GM23338 (cell line): ENCODE measurements around the gene KCNIP3. TPM values are rescaled to one million over a fixed set of nuclear protein-coding genes. Genes with fewer than 3 reads are reported as not detected.

ENCODE experiments used
- ATAC-seq: fragments of 200-7000 bp; cut with Tn5 transposase; 3 replicates; pipeline ENCODE4 v1.9.1; 2020
- DNase-seq: peaks from one replicate; pipeline ENCODE4 v3.0.0-alpha.2; 2015; ENCODE audit warnings: low spot score
- H2AFZ ChIP-seq: fragments of 200-600 bp; sonication (generic); 2 replicates; pipeline ENCODE4 v1.8.0; 2016; ENCODE audit warnings: antibody characterized with exemption, mild to moderate bottlenecking, moderate library complexity
- H3F3A ChIP-seq: fragments of 200-600 bp; sonication (generic); replicated peaks from 2 replicates; pipeline ENCODE4 v1.8.0; 2017; ENCODE audit warnings: antibody characterized with exemption, mixed run types, low read depth
- H3K27ac ChIP-seq: fragments of 200-600 bp; sonication (generic); 2 replicates; pipeline ENCODE4 v1.6.1; 2016; ENCODE audit warnings: low read depth
- H3K27me3 ChIP-seq: fragments of 200-600 bp; sonication (generic); 2 replicates; pipeline ENCODE4 v1.8.0; 2016; ENCODE audit warnings: mild to moderate bottlenecking, mixed run types, moderate library complexity; ENCODE audit not compliant: insufficient read depth
- H3K36me3 ChIP-seq: fragments of 200-600 bp; sonication (generic); 2 replicates; pipeline ENCODE4 v1.8.0; 2016; ENCODE audit warnings: mild to moderate bottlenecking; ENCODE audit not compliant: insufficient read depth
- H3K4me1 ChIP-seq: fragments of 200-600 bp; sonication (generic); 2 replicates; pipeline ENCODE4 v1.8.0; 2016; ENCODE audit warnings: mild to moderate bottlenecking, moderate library complexity; ENCODE audit not compliant: insufficient read depth
- H3K4me2 ChIP-seq: fragments of 200-600 bp; sonication (generic); 2 replicates; pipeline ENCODE4 v1.7.1; 2017; ENCODE audit warnings: mixed run types
- H3K4me3 ChIP-seq: fragments of 200-600 bp; sonication (generic); 2 replicates; pipeline ENCODE4 v1.6.1; 2016; ENCODE audit warnings: mixed run types
- H3K79me2 ChIP-seq: fragments of 200-600 bp; sonication (generic); replicated peaks from 2 replicates; pipeline ENCODE4 v1.8.0; 2017; ENCODE audit warnings: mild to moderate bottlenecking; ENCODE audit not compliant: insufficient read depth
- H3K9me2 ChIP-seq: fragments of 200-600 bp; sonication (generic); 2 replicates; pipeline ENCODE4 v1.8.0; 2017; ENCODE audit not compliant: insufficient read depth
- H4K20me1 ChIP-seq: fragments of 200-600 bp; sonication (generic); replicated peaks from 2 replicates; pipeline ENCODE4 v1.8.0; 2017; ENCODE audit warnings: mild to moderate bottlenecking; ENCODE audit not compliant: insufficient read depth
- H3K27ac Mint-ChIP-seq: 2 replicates; pipeline ENCODE4 v1.8.0; 2020; ENCODE audit warnings: inconsistent platforms, mild to moderate bottlenecking, moderate library complexity, mixed read lengths
- H3K27me3 Mint-ChIP-seq: 3 replicates; pipeline ENCODE4 v1.8.0; 2022; ENCODE audit warnings: low read depth, mild to moderate bottlenecking, moderate library complexity, mixed read lengths, inconsistent platforms; ENCODE audit not compliant: insufficient read depth, poor library complexity
- H3K36me3 Mint-ChIP-seq: 3 replicates; pipeline ENCODE4 v1.8.0; 2021; ENCODE audit warnings: low read depth, mild to moderate bottlenecking, inconsistent platforms, moderate library complexity, mixed read lengths
- H3K4me1 Mint-ChIP-seq: 3 replicates; pipeline ENCODE4 v1.8.0; 2020; ENCODE audit warnings: mild to moderate bottlenecking, inconsistent platforms, mixed read lengths
- H3K4me3 Mint-ChIP-seq: 3 replicates; pipeline ENCODE4 v1.8.0; 2021; ENCODE audit warnings: moderate library complexity, mild to moderate bottlenecking, inconsistent platforms, mixed read lengths
- H3K9me3 Mint-ChIP-seq: 3 replicates; pipeline ENCODE4 v1.8.0; 2020; ENCODE audit warnings: moderate library complexity, mild to moderate bottlenecking, inconsistent platforms, mixed read lengths
- CREB1 ChIP-seq: fragments of 250-450 bp; sonication (Bioruptor Pico); IDR thresholded peaks from 2 replicates; pipeline ENCODE4 v1.5.0; 2020; ENCODE audit warnings: low read depth, mild to moderate bottlenecking, moderate library complexity
- EZH2 ChIP-seq: fragments of 200-600 bp; sonication (generic); IDR thresholded peaks from one replicate; pipeline ENCODE4 v1.8.0; 2017; ENCODE audit warnings: antibody characterized with exemption, mild to moderate bottlenecking, low read depth; ENCODE audit not compliant: unreplicated experiment
- EZH2phosphoT487 ChIP-seq: fragments of 200-600 bp; sonication (generic); IDR thresholded peaks from one replicate; pipeline ENCODE4 v1.8.1; 2018; ENCODE audit warnings: antibody characterized with exemption; ENCODE audit not compliant: unreplicated experiment
- NANOG ChIP-seq: IDR thresholded peaks from 2 replicates; pipeline ENCODE4 v1.6.1; 2016; ENCODE audit warnings: antibody characterized with exemption, borderline replicate concordance
- POLR2AphosphoS5 ChIP-seq: IDR thresholded peaks from 2 replicates; pipeline ENCODE4 v1.6.1; 2016; ENCODE audit warnings: antibody characterized with exemption, low read depth
- ZNF114 ChIP-seq: fragments of 250-450 bp; sonication (Bioruptor Pico); IDR thresholded peaks from 2 replicates; pipeline ENCODE4 v1.5.0; 2020; ENCODE audit warnings: mild to moderate bottlenecking, moderate library complexity
- ZNF331 ChIP-seq: fragments of 250-450 bp; sonication (Bioruptor Pico); IDR thresholded peaks from 2 replicates; pipeline ENCODE4 v1.5.0; 2020; ENCODE audit warnings: low read depth, mild to moderate bottlenecking, moderate library complexity
- polyA plus RNA-seq: library from polyadenylated mRNA; unstranded; fragments of >200 nt; fragmentation: Nextera tagmentation; extraction: Ambion mirVana; gene quantifications from 2 replicates; pipeline ENCODE4 v1.2.1, GENCODE V29; 2016
- total RNA-seq: library from RNA; depleted of rRNA; stranded (reverse); fragments of >200 nt; shearing (Covaris generic); gene quantifications from 2 replicates; pipeline ENCODE4 v1.2.3, GENCODE V29; 2014
- TF ChIP-seq, protein P1 (sequence below), 2 experiments: fragments of 200-600 bp in 1 of 2; sonication (generic) in 1 of 2; conservative IDR thresholded peaks; 2 replicates each; pipeline versions ENCODE4 v1.5.1 to v1.6.1; 2016 to 2017; ENCODE audit warnings: antibody characterized with exemption in 2 of 2, low read depth in 2 of 2, mild to moderate bottlenecking in 2 of 2, moderate library complexity in 1 of 2
- TF ChIP-seq, protein P2 (sequence below): IDR thresholded peaks from 2 replicates; pipeline ENCODE4 v1.6.1; 2016; ENCODE audit warnings: antibody characterized with exemption
- TF ChIP-seq, protein P3 (sequence below): IDR thresholded peaks from one replicate; pipeline ENCODE4 v1.6.1; 2018; ENCODE audit warnings: antibody characterized with exemption; ENCODE audit not compliant: unreplicated experiment

KCNIP3 gene
- total and polyA plus RNA-seq, 2 experiments from 2014 or later = 0.32 to 0.83 TPM

DNA sequence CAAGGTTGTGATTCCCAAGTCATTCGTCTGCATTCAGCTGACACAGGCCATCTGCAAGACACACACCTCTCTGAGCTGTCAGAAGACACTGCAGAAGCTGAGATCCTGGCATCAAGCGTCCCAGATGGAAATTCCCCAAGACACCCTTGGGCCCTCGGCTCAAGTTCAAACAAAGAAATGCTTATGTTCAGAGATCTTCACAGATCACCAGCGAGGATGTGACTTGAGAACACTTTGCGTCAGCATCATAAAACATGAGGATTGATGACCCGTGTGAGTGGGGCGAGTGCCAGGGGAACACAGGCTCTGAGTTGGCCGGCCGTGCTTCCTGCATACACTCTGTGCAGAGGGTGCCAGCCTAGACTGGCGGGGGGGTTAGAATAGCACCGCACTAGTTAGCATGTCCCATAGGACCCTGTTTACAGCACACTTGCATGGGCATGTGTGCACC lies 36.8 kb downstream of the KCNIP3 start (continued):
- TF ChIP-seq, protein P1, sequence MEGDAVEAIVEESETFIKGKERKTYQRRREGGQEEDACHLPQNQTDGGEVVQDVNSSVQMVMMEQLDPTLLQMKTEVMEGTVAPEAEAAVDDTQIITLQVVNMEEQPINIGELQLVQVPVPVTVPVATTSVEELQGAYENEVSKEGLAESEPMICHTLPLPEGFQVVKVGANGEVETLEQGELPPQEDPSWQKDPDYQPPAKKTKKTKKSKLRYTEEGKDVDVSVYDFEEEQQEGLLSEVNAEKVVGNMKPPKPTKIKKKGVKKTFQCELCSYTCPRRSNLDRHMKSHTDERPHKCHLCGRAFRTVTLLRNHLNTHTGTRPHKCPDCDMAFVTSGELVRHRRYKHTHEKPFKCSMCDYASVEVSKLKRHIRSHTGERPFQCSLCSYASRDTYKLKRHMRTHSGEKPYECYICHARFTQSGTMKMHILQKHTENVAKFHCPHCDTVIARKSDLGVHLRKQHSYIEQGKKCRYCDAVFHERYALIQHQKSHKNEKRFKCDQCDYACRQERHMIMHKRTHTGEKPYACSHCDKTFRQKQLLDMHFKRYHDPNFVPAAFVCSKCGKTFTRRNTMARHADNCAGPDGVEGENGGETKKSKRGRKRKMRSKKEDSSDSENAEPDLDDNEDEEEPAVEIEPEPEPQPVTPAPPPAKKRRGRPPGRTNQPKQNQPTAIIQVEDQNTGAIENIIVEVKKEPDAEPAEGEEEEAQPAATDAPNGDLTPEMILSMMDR (conservative IDR thresholded peaks at IDR 0.05; ENCODE audit: low read depth in 2 of 2) = no peak
- TF ChIP-seq EZH2phosphoT487 (no peak), ZNF331 (CRISPR knock-in tag) (no peak)
- TF ChIP-seq, protein P2, sequence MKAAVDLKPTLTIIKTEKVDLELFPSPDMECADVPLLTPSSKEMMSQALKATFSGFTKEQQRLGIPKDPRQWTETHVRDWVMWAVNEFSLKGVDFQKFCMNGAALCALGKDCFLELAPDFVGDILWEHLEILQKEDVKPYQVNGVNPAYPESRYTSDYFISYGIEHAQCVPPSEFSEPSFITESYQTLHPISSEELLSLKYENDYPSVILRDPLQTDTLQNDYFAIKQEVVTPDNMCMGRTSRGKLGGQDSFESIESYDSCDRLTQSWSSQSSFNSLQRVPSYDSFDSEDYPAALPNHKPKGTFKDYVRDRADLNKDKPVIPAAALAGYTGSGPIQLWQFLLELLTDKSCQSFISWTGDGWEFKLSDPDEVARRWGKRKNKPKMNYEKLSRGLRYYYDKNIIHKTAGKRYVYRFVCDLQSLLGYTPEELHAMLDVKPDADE = no peak

DNA sequence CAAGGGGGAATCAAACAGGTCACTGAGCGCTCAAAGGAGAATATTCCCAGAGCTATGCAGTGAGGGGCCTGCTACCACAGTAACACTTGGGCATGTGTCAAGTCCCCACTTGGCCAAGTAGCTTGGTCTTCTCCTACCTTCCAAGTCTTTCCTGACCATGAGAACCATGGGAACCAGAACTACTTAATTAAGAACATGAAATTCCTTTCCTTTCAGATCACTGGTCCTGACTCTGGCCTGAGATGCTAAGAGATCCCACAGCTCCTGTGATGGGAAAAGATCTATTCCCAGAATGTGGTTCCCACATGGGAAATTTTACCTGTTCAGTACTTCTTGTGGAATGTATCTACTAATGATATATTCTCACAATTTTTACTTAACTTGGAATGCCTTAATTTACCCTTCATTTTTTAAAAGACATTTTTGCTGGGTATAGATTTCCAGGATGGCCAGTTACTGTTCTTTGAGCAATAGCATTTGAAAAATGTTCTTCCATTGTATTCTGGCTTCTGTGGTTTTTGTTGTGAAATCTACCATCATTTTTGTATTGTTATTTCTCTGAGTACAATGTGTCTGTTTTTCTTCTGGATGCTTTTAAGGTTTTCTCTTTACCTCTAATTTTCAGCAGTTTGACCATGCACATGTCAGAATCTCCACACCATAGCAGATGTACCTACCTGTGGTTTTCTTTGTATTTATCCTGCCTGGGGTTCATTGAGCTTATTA lies 37.9 kb downstream of the KCNIP3 start:
- H3K27ac ChIP-seq = no peak overlapping the region
- no peak overlapping the region for H3K4me3 Mint-ChIP-seq
- ATAC-seq = no peak
- H2AFZ ChIP-seq = no peak overlapping the region
- no peaks in the 10 kb centered on the region for H3F3A ChIP-seq
- H3K27ac Mint-ChIP-seq = no peak overlapping the region
- H3K27me3 Mint-ChIP-seq = peaks cover 6% of the 10 kb centered on the region
- H3K4me2 ChIP-seq = no peak overlapping the region
- no peak for TF ChIP-seq POLR2AphosphoS5
- TF ChIP-seq ZNF331 (CRISPR knock-in tag) = no peak
- no peak for TF ChIP-seq CREB1 (CRISPR knock-in tag)
- TF ChIP-seq EZH2 = no peak
- TF ChIP-seq, protein P2 = no peak
- TF ChIP-seq NANOG = no peak
- no peak for TF ChIP-seq EZH2phosphoT487
- TF ChIP-seq, protein P3, sequence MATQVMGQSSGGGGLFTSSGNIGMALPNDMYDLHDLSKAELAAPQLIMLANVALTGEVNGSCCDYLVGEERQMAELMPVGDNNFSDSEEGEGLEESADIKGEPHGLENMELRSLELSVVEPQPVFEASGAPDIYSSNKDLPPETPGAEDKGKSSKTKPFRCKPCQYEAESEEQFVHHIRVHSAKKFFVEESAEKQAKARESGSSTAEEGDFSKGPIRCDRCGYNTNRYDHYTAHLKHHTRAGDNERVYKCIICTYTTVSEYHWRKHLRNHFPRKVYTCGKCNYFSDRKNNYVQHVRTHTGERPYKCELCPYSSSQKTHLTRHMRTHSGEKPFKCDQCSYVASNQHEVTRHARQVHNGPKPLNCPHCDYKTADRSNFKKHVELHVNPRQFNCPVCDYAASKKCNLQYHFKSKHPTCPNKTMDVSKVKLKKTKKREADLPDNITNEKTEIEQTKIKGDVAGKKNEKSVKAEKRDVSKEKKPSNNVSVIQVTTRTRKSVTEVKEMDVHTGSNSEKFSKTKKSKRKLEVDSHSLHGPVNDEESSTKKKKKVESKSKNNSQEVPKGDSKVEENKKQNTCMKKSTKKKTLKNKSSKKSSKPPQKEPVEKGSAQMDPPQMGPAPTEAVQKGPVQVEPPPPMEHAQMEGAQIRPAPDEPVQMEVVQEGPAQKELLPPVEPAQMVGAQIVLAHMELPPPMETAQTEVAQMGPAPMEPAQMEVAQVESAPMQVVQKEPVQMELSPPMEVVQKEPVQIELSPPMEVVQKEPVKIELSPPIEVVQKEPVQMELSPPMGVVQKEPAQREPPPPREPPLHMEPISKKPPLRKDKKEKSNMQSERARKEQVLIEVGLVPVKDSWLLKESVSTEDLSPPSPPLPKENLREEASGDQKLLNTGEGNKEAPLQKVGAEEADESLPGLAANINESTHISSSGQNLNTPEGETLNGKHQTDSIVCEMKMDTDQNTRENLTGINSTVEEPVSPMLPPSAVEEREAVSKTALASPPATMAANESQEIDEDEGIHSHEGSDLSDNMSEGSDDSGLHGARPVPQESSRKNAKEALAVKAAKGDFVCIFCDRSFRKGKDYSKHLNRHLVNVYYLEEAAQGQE = no peak
- no peak for TF ChIP-seq ZNF114 (CRISPR knock-in tag)
- no peak overlapping the region for H3K4me3 ChIP-seq
- no peaks in the 10 kb centered on the region for H3K9me3 Mint-ChIP-seq
- no peaks in the 10 kb centered on the region for H4K20me1 ChIP-seq
- no peaks in the 10 kb centered on the region for H3K9me2 ChIP-seq
- H3K4me1 Mint-ChIP-seq = no peaks in the 10 kb centered on the region
- DNase-seq = no peak
- no peaks in the 10 kb centered on the region for H3K79me2 ChIP-seq
- no peaks in the 10 kb centered on the region for H3K27me3 ChIP-seq
- no peaks in the 10 kb centered on the region for H3K4me1 ChIP-seq
- no peaks in the 10 kb centered on the region for H3K36me3 Mint-ChIP-seq
- no peaks in the 10 kb centered on the region for H3K36me3 ChIP-seq
